ENCODE data around the gene MACROD2.

- TF ChIP-seq REST (IDR thresholded peaks at IDR 0.05; ENCODE audit: unreplicated experiment) = no peak
- no peak for TF ChIP-seq EZH2phosphoT487 (IDR thresholded peaks at IDR 0.05; ENCODE audit: unreplicated experiment)
- TF ChIP-seq CTCF (conservative IDR thresholded peaks at IDR 0.05; ENCODE audit: low read depth in 2 of 2) = no peak
- TF ChIP-seq POLR2AphosphoS5 (IDR thresholded peaks at IDR 0.05; ENCODE audit: low read depth) = no peak
- no peak for TF ChIP-seq EZH2 (IDR thresholded peaks at IDR 0.05; ENCODE audit: low read depth, unreplicated experiment)
- no peak for TF ChIP-seq JUNB (IDR thresholded peaks at IDR 0.05; ENCODE audit: unreplicated experiment)
These were observed 451.1 kb downstream of the MACROD2 start for GRCh38 chr20:14446446-14446845.

All from GM23338 (cell line).